ENCODE measurements around the gene WNT5B. TPM values are rescaled to one million over a fixed set of nuclear protein-coding genes. Genes with fewer than 3 reads are reported as not detected.

WNT5B gene
- total and polyA plus RNA-seq, 2 of the 8 experiments (the other 6 are each of a cell fraction or from before 2014, with no cell fraction given), result 0.91 to 1.2 TPM

- Histone ChIP-seq H4K20me1 (replicated peaks in 1 of 2; ENCODE audit: control insufficient read depth in 1 of 2, insufficient read depth in 2 of 2, low read length in 2 of 2) (no peaks in the 10 kb centered on the region), H3K4ac (replicated peaks; ENCODE audit: insufficient read length, low read depth, low read length) (no peak overlapping the region), H3K9ac (replicated peaks in 1 of 4; ENCODE audit: extremely low read depth in 1 of 4, low read depth in 3 of 4, low read length in 3 of 4) (no peak overlapping the region), H2AFZ (ENCODE audit: low read length) (no peak overlapping the region), H3K27me3 (replicated peaks in 1 of 4; ENCODE audit: control insufficient read depth in 3 of 4, extremely low read depth in 1 of 4, insufficient read depth in 3 of 4, low read length in 3 of 4) (peaks cover 0 to 9% (median 2%) of the 10 kb centered on the region in 4 experiments; a peak in 3 of 7 replicates), H2BK5ac (ENCODE audit: low read depth, low read length) (no peak overlapping the region), H3K23me2 (ENCODE audit: low read depth, low read length) (no peaks in the 10 kb centered on the region), H2BK12ac (ENCODE audit: low read depth, low read length) (no peak overlapping the region), H3K27ac (ENCODE audit: low read depth, low read length) (no peak overlapping the region), H3K4me2 (ENCODE audit: insufficient read depth in 1 of 2, low read depth in 2 of 2, low read length in 2 of 2) (no peak overlapping the region), H3K18ac (ENCODE audit: extremely low read depth, low read length) (no peak overlapping the region), H3K79me1 (ENCODE audit: low read depth, low read length) (no peaks in the 10 kb centered on the region), H4K91ac (replicated peaks; ENCODE audit: insufficient read length, low read length) (no peak overlapping the region), H2BK20ac (ENCODE audit: low read length) (no peak overlapping the region), H3K56ac (replicated peaks; ENCODE audit: insufficient read length, low read depth, low read length) (no peak overlapping the region), H3K23ac (ENCODE audit: insufficient read length) (no peak overlapping the region), H3K4me1 (replicated peaks in 1 of 4; ENCODE audit: control insufficient read depth in 3 of 4, insufficient read depth in 4 of 4, low read length in 3 of 4) (no peaks in the 10 kb centered on the region; a peak in 1 of 7 replicates), H3K79me2 (ENCODE audit: control insufficient read depth in 1 of 2, insufficient read depth in 2 of 2, low read length in 2 of 2) (no peaks in the 10 kb centered on the region), H2AK5ac (ENCODE audit: low read depth, low read length) (no peak overlapping the region), H2BK120ac (replicated peaks; ENCODE audit: low read depth, low read length) (no peak overlapping the region), H3K36me3 (ENCODE audit: control insufficient read depth in 2 of 4, insufficient read depth in 4 of 4, low read length in 3 of 4) (no peaks in the 10 kb centered on the region), H3K9me3 (ENCODE audit: insufficient read depth in 2 of 2, low read depth in 1 of 2, low read length in 1 of 2) (no peaks in the 10 kb centered on the region), H3K4me3 (ENCODE audit: extremely low read depth in 1 of 4, insufficient read depth in 2 of 4, low read depth in 3 of 4, low read length in 4 of 4) (no peak overlapping the region), H4K8ac (ENCODE audit: extremely low read depth, insufficient read depth, low read length) (no peak overlapping the region), H2BK15ac (ENCODE audit: low read length) (no peak overlapping the region), H4K5ac (ENCODE audit: insufficient read length, low read depth, low read length) (no peak overlapping the region), H3K14ac (ENCODE audit: insufficient read length) (no peak overlapping the region)
- WGBS, 2 experiments (ENCODE audit: extremely low coverage in 1 of 2, insufficient coverage in 1 of 2, insufficient read length in 1 of 2, insufficient replicate concordance in 2 of 2, low coverage in 1 of 2, low lambda C conversion rate in 2 of 2, missing lambda C conversion rate in 1 of 2), result 89% methylated on average over 8 of the region's 8 CpGs; no CpG with 5 or more reads in 1 of the 2 experiments
- POLR2A ChIA-PET (ENCODE audit: partially characterized antibody), result no interaction called here
- no peak for DNase-seq (ENCODE audit: low read depth in 1 of 2, low spot score in 2 of 2)
- no peak for FAIRE-seq
- TF ChIP-seq RXRA (IDR thresholded peaks at IDR 0.05; ENCODE audit: insufficient read depth, low read depth, low read length), result no peak
- peak; percentile 40; the same call in 1 of the 2 replicates for TF ChIP-seq MAFK (IDR thresholded peaks at IDR 0.05; ENCODE audit: low read depth, low read length)
- TF ChIP-seq EZH2 (IDR thresholded peaks at IDR 0.05; ENCODE audit: low read depth, low read length, severe bottlenecking), result no peak
- no peak for TF ChIP-seq NANOG (IDR thresholded peaks at IDR 0.05; ENCODE audit: insufficient read depth, low read depth, low read length, poor library complexity, severe bottlenecking)
- TF ChIP-seq CHD1 (IDR thresholded peaks at IDR 0.05; ENCODE audit: low read depth, low read length), result no peak
- TF ChIP-seq CBX8 (IDR thresholded peaks at IDR 0.05; ENCODE audit: borderline replicate concordance, low read depth, low read length), result no peak
- CTCF ChIA-PET (ENCODE audit: partially characterized antibody), result interaction anchor here (0.8 kb wide), 1 partner anchor 10 kb away, joined by 3 read pairs; the partner anchor contains the start of gene WNT5B
These were observed 9.4 kb upstream of the WNT5B start for GRCh38 chr12:1619587-1619986.

Measured in H1 (cell line).